NCI-H2029 treated with DMSO at 0.1 percent for 48 hours (cell line): ENCODE data around the gene XKRX.

ENCODE experiments used
- DNase-seq: peaks from one replicate; lab custom pipeline; 2025; lab: John Stamatoyannopoulos, UW

The XKRX gene

DNA sequence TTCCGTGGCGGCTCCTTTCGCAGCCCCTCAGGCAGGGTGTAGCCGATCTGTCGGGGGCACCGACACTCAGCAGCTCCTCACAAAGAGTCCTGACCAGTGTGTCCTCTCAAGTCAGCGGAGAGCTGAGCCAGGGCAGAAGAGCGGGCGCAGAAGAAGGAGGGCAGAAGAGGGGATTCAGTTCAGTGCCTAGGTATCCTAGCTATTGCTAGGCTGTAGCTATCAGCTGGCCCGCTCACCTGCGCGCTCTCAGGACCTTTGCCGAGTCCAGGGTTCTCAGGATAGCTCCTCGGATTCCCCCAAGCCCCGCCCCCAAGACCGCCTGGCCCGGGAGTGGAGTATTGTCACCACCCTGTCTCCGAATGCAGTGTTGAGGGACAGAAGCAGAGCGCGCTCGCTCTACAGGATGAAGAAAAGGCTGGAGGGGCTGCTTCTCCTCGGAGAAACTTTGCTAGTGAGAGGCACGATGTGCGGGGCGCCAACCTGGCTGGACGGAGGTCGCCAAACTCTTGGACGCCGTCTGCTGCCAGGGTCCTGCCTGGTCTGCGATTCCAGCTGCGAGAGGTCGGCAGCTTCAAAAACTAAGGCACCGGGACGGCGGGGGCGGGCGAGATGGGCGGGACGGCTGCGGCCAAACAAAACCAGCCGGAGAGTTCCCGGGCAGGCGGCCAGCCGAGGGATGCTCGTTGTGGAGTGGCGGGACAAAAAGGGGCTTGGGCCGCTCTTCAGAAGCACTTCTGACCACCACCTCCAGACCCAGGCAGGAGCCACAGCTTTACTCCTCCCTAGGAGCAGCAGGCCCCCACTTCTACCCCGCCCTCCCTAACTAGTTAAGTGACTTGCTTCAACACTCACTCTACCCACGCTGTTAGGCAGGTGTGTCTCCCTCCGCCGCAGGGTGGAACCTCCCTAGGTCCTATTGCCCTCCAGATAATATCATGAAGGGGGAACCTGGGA is at the start of gene XKRX:
TSS of gene XKRX (minus strand) at position 258 of the 954 bp plus-strand sequence. CDS start 613 bp downstream, outside the sequence.
- DNase-seq, result no peak

- no peak for DNase-seq
These were observed 47.5 kb upstream of the XKRX start for GRCh38 chrX:100976211-100976610.

DNA sequence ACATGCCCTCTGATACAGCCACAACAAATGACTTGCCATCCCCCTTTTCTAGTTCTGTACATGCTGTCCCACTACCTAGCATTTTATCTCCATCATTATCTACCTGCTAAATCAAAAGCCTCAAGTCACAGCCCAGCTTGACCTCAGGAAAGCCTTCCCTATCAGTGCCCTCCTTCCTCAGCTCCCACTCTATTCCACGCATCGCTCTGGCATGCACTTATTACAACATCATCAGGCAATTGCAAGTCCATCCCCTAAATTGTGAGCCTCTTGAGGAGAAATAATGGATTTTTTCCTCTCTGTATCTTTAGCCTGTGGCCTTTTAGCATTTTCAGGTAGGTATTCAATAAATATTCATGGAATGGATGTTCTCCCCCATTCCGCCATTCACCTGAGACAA is 46.5 kb upstream of the XKRX start:
- no peak for DNase-seq

GRCh38 chrX:100973411-100973810 is 44.7 kb upstream of the XKRX start:
- DNase-seq, result no peak

DNA sequence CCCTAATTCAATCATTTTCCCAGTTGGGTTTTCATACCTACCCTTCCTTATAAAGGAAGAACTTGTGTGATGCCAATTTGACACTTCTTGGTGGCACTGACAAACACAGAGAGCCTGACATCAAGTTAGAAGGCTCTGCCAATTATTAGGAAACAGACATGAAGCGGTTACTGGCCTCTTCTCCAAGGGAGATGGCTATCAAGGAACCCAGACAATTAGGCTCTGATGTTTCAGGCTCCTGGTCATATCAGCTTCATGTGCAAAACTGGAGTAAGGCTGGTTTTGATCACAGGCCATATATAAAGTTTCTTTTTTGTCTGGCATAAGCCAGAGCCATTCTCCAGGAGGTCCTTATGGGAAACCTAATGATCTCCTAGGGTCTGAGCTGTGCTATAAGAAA is 41.2 kb upstream of the XKRX start:
- DNase-seq, result no peak

- DNase-seq, result no peak
These were observed 40.7 kb upstream of the XKRX start, which contains the start of gene ARL13A for GRCh38 chrX:100969408-100969807. TSS of gene ARL13A (plus strand) at chrX:100969708. CDS start at chrX:100973690, 3,982 bp downstream.

- no peak for DNase-seq
These were observed 35.6 kb upstream of the XKRX start for GRCh38 chrX:100964362-100964761.

GRCh38 chrX:100962811-100963210 is 34.1 kb upstream of the XKRX start:
- no peak for DNase-seq

DNA sequence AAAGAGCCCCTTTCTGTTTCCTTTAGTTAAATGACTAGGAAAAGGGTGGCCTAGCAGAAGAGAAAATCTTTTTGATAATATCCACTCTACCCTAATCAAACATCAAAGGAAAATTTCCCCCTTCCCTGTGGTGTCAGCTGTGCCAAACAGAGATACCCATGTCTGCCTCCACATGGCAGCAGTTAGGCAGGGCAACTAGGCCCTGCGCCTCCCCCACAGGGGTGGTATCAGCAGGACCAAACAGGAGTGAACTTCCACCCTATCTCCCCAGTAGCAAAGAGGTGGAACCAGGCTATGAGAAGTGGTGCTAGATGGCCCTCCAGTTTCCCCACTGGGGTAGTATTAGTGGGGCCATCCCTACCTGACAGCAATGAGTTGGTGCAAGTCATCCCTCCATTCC is 19.8 kb upstream of the XKRX start:
- no peak for DNase-seq

- no peak for DNase-seq
These were observed 17.7 kb upstream of the XKRX start for GRCh38 chrX:100946299-100946927.

DNA sequence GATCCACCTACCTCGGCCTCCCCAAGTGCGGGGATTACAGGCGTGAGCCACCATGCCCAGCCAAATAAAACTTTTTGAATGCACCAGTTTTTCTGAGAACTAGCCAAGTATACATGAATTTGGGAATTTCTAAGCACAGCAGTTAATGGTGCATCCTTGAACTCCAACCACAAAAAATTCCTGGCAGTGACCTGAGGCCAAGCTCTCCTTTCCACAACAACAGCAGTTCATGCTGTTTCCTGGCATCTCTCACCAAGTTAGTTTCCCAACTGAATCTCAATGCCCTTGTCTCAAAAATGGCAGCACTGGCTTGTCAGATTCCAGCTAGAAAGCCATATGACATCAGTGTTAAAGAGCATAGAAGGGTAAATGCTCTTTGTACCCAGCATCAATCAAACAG is 15.9 kb upstream of the XKRX start:
- no peak for DNase-seq

DNA sequence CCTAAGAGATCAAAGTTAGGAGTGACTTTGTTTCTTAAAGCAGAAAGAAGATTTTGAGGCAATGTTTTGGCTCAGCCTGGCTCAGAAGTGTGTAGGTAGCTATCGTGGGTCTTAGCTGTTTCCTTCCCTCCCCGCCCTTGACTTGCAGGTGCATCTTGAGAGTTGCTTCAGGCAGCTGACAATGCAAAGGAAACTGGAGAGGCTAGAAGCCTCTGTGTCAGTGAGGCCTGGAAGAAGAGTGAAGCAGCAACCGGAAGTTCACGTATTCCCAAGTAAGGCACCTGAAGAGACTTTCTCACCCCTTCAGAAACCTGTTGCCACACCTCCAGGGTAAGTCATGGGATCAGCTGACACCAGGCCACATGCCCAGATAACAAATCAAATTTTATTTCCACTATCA is 10.6 kb upstream of the XKRX start:
- DNase-seq, result no peak

GRCh38 chrX:100935767-100936166 is 7.0 kb upstream of the XKRX start:
- DNase-seq, result no peak

- no peak for DNase-seq
These were observed 3.2 kb upstream of the XKRX start for GRCh38 chrX:100931925-100932285.

DNA sequence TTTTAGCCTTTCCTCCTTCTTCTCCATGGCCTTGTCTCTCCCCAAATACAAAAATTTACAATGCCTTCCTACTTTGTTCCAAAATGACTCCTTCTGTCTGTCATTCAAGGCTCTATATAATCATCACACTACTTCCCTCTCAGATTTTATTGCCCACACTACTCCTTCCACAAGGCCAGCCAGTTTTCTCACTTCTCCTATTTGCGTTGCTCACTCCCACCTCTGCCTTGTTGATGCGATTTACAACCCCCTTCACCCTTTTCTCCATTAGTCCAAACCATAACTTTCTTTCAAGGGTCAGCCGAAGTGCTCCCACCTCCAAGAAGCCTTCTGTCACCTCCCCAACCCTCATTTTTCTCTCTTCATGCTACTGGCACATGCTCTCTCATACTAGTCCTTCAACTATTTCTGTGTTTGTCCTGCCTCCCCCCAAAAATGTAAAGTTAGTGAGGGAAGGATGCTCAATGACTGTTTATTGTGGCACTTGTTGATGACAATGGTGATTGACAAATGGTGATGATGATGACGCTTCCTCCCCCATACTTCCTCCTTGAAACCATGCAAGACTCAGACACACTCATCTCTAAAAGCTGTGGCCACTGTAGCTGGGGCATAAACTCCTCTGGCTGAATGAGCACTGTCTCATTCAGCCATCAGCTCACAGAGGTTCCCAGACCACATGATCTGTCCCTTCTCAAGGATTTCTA is 2.7 kb upstream of the XKRX start:
- no peak for DNase-seq

DNA sequence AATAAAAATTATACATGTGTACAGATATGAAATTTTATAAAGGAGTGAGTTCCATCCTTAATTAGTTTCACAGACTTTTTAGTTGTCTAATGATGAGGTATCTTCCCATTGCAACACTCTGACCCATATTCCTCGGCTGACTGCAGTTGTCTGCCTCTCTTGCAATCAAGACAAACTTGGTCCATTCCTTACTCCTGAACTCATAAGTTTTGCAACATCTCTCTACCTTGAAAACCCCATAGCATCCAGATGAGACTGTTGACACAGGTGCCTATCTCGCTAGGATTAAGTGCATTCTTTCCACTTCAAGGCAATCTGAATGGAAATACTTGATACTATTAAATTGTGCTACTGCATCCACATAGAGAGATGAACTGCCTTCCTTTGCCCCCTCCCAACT is 2.3 kb downstream of the XKRX start:
- no peak for DNase-seq

DNA sequence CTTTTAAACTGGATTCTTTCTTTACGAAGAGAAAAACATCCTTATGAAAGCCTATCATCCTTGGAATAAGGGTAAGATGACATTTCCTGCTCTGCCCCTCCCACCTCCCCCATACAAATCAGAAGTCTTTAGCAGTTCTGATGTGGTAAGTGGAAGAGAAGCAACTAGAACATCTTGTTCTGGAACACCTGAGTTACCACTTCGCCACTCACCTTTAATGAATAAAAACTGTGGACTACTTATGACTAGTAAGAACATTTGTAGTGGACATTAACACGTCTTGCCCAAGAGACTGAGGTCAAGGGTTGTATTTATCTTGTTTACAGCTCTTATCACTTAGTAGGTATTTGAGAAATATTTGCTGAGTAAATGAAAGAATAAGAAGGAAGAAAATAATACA is 4.3 kb downstream of the XKRX start:
- DNase-seq, result no peak

GRCh38 chrX:100915562-100915961 is 13.2 kb downstream of the XKRX start:
- DNase-seq, result no peak

- no peak for DNase-seq
These were observed 15.6 kb downstream of the XKRX start for GRCh38 chrX:100913111-100913510.

- DNase-seq, result no peak
These were observed 17.0 kb downstream of the XKRX start for GRCh38 chrX:100911731-100912130.

DNA sequence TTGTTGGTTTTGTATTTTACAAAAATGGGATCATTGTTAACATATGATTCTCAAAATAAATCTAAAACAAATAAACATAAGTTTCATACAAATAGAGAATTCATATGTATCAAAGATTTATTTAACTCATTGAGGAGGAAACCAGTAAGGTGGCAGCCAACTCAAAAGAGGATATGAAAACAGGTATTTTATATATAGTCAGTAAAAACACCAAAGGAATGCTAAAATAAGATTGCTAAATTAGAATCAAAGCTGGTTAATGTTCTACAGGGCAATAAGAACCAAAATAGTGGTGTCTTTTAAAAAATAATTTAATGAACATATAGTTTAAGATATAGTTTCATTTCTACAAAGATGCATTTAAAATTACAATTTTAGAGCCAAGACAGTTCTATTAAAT is 23.1 kb downstream of the XKRX start:
- DNase-seq, result no peak

DNA sequence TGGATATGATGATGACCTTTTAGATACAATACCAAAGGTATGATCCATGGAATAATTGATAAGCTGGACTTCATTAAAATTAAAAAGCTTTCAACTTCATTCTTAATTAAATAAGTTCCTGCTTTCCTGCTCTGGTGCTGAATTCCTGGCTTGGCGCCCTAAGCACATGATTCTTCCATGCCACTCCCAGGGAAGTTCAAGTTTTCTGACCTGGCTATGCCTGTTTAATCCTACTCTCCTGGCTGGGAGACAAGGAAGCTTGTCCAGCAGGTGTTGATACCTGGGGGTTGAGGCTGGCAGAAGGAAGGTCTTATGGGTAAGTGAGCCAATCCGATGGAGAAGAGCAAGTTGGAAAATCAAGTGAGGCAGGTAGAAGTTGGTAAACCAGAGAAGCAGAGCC is 24.3 kb downstream of the XKRX start:
- DNase-seq, result no peak
